Fibroblast of mammary gland (primary cell): ENCODE measurements around the gene USP34.

Experiments
- DNase-seq: peaks from one replicate; pipeline ENCODE4 v3.0.0-alpha.2; 2010; ENCODE audit warnings: low read depth
- H3K4me3 ChIP-seq: 2 replicates; pipeline ENCODE4 v1.5.1; 2011; ENCODE audit warnings: low read depth, mild to moderate bottlenecking, low read length, moderate library complexity; ENCODE audit not compliant: control insufficient read depth
- TF ChIP-seq, protein P1 (sequence below): conservative IDR thresholded peaks from 2 replicates; pipeline ENCODE4 v1.5.1; 2011; ENCODE audit warnings: low read depth, low read length, inconsistent platforms; ENCODE audit not compliant: control insufficient read depth, insufficient read depth

The USP34 gene

DNA sequence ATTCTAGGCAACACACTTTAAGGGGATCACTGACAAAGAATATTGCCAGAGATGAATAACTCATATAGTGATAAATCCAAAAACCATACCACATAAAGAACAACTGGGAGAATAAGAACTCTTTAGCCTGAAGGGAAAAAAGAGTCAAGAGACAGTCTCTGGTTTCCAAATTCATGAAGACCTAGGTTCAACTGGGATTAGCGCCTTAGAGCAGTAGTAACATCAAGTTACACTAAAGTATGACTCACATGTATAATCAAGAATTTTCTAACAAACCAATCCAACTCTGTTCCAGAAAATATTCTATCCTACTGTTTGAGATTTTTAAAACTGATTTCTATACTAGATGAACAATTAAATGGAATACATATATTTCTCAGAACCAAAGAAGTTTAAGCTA, 93.8 kb downstream of the USP34 start:
- TF ChIP-seq, protein P1, sequence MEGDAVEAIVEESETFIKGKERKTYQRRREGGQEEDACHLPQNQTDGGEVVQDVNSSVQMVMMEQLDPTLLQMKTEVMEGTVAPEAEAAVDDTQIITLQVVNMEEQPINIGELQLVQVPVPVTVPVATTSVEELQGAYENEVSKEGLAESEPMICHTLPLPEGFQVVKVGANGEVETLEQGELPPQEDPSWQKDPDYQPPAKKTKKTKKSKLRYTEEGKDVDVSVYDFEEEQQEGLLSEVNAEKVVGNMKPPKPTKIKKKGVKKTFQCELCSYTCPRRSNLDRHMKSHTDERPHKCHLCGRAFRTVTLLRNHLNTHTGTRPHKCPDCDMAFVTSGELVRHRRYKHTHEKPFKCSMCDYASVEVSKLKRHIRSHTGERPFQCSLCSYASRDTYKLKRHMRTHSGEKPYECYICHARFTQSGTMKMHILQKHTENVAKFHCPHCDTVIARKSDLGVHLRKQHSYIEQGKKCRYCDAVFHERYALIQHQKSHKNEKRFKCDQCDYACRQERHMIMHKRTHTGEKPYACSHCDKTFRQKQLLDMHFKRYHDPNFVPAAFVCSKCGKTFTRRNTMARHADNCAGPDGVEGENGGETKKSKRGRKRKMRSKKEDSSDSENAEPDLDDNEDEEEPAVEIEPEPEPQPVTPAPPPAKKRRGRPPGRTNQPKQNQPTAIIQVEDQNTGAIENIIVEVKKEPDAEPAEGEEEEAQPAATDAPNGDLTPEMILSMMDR: no peak
- no peak overlapping the region for H3K4me3 ChIP-seq
- no peak for DNase-seq

DNA sequence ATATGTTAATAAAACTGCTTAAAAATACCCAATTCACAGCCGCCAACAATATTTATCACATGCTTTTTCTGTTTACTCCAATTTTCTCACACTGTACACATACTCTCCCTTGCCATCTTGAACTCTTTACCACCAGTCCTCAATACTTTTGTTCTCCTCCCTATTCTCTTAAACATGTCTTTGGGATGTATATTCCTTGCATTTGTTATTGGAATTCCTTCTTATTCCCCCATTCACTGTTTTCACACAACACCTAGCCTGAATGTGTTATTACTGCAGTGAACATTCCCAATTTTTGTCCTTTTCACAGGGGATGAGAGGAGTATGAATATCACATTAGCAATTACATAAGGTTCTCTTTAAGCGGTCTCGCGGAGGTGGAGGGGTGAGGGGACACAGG, 94.7 kb downstream of the USP34 start:
- TF ChIP-seq, protein P1: no peak
- H3K4me3 ChIP-seq: no peak overlapping the region
- no peak for DNase-seq

DNA sequence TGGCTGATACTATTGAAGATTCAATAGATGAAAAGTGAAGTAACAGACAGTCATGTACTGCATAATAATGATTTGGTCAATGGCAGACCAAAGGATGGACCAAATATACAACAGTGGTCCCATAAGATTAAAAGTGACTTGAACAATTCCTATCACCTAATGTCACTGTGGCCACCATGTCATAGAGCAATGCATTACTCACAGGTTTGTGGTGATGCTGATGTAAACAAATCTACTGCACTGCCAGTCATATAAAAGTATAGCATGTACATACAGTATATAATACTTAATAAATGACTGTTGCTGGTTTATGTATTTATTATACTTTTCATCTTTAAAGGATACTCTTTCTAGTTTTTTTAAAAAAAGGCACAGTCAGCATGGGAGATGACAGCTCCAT, 99.9 kb downstream of the USP34 start:
- TF ChIP-seq, protein P1: no peak
- peak; percentile 8 for DNase-seq
- H3K4me3 ChIP-seq: no peak overlapping the region

DNA sequence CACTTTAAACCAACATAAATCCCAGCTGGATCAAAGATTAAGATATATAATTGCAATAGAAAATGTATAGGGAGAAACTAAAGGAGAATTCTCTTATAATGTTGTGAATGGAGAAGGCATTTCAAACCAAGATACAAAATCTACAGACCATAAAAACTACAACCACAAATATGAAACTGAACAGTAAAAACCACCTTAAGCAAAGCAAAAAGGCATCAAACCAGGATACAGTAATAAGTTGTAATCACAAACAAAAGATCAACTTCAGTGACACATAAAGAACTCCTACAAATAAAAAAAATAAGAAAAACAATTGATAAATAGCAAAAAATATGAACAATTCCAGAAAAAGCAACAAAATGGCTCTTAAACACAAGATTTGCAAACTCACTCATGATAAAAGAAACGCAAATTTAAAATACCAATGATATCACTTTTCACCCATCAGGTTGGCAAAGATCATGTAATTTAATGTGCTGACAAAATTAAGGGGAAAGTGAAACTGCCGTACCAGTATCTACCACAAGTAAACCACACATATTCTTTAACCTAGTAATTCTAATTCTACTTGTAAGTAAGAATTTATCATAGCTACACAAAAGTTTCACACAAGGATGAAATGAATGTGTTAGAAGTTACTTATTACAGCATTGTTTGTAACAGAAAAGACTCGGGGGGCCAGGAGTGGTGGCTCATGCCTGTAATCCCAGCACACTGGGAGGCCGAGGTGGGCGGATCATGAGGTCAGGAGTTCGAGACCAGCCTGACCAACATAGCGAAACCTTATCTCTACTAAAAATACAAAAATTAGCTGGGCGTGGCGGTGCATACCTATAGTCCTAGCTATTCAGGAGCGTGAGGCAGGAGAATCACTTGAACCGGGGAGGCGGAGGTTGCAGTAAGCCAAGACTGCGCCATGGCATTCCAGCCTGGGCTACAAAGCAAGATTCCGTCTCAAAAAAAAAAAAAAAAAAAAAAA, 101.9 kb downstream of the USP34 start:
- no peak for DNase-seq
- TF ChIP-seq, protein P1: no peak
- H3K4me3 ChIP-seq: no peak overlapping the region

DNA sequence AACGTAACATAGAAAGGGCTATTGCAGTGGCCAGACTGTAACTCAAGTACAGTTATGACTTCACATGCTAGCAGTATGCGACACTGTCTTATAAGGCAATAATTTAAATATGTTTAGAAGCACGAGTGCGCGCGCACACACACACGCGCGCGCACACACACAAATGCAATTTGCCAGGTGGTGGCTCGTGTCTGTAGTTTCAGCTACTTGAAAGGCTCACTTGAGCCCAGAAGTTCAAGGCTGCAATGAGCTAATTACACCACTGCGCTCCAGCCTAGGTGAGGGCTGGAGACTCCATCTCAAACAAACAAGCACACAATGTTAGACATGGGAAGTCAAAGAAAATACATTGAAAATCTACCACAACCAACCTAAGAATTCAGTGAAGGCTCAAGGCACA, 103.7 kb downstream of the USP34 start:
- no peak for DNase-seq
- H3K4me3 ChIP-seq: no peak overlapping the region
- TF ChIP-seq, protein P1: no peak

DNA sequence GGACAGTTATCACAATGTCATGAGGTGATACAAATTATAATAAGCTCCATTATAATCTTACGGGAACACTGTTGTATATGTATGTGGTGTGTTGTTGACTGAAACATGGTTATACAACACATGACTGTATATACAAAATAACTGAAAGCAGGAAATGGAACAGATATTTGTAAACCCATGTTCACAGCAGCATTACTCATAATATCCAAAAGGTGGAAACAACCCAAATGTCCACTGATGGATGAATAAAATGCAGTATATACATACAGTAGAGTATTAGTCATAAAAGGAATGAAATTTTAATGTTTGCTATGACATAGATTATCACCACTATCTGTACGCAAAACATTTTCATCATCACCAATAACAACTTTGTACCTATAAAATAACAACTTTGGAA, 107.3 kb downstream of the USP34 start:
- TF ChIP-seq, protein P1: no peak
- H3K4me3 ChIP-seq: no peak overlapping the region
- no peak for DNase-seq
